ENCODE data around the gene FNDC8. TPM values are rescaled to one million over a fixed set of nuclear protein-coding genes. Genes with fewer than 3 reads are reported as not detected.

FNDC8 gene
- total and polyA plus RNA-seq, 10 donors: 0.10 TPM; not detected in 9

GRCh38 chr17:35163886-35164285 is 42.5 kb downstream of the FNDC8 start:
- Histone ChIP-seq H3K4me3 (no peak overlapping the region), H3K9me3 (no peaks in the 10 kb centered on the region), H3K36me3 (no peaks in the 10 kb centered on the region), H3K27me3 (replicated peaks in 1 of 7) (no peaks in the 10 kb centered on the region), H3K4me1 (peaks cover 0 to 40% (median 17%) of the 10 kb centered on the region in 6 donors), H3K27ac (peak overlapping the region in 1 of 8 donors; percentile 2)
- TF ChIP-seq CTCF (IDR thresholded peaks at IDR 0.05 in 8 of 11, conservative IDR thresholded peaks at IDR 0.05 in 3 of 11) (no peak), POLR2AphosphoS5 (IDR thresholded peaks at IDR 0.05) (no peak), POLR2A (IDR thresholded peaks at IDR 0.05) (no peak)
- intact Hi-C loops (cut with DNase I; ENCODE audit: low total_unique reads): loop anchor here (10.0 kb wide), 1 partner anchor 581 kb away; no protein-coding TSS in a partner anchor
- DNase-seq: peak; percentile 51
- 95 to 99% (median 98%) methylated on average over 7 of the region's 7 CpGs for WGBS, 5 donors

GRCh38 chr17:35164716-35165115 is 43.3 kb downstream of the FNDC8 start:
- Histone ChIP-seq H3K4me1 (peaks cover 0 to 32% (median 16%) of the 10 kb centered on the region in 6 donors), H3K9me3 (no peaks in the 10 kb centered on the region), H3K27me3 (replicated peaks in 1 of 7) (no peaks in the 10 kb centered on the region), H3K4me3 (no peak overlapping the region), H3K36me3 (no peaks in the 10 kb centered on the region), H3K27ac (no peak overlapping the region)
- DNase-seq: no peak
- intact Hi-C loops (cut with DNase I; ENCODE audit: low total_unique reads): loop anchor here (10.0 kb wide), 1 partner anchor 580 kb away; no protein-coding TSS in a partner anchor
- TF ChIP-seq POLR2AphosphoS5 (IDR thresholded peaks at IDR 0.05): no peak
- no peak for TF ChIP-seq POLR2A (IDR thresholded peaks at IDR 0.05)
- no peak for TF ChIP-seq CTCF (IDR thresholded peaks at IDR 0.05 in 8 of 11, conservative IDR thresholded peaks at IDR 0.05 in 3 of 11)
- 69 to 96% (median 85%) methylated on average over 5 of the region's 5 CpGs for WGBS, 5 donors

GRCh38 chr17:35166526-35166925 is 45.1 kb downstream of the FNDC8 start:
- 68 to 91% (median 88%) methylated on average over 4 to 5 of the region's 5 CpGs for WGBS, 5 donors
- H3K9me3 ChIP-seq: no peaks in the 10 kb centered on the region
- no peaks in the 10 kb centered on the region for H3K27me3 ChIP-seq (replicated peaks in 1 of 7)
- no peak for DNase-seq
- no peak overlapping the region for H3K27ac ChIP-seq
- intact Hi-C loops (cut with DNase I; ENCODE audit: low total_unique reads): loop anchor here (10.0 kb wide), 1 partner anchor 578 kb away; no protein-coding TSS in a partner anchor
- H3K4me1 ChIP-seq: peaks cover 0 to 19% (median 8%) of the 10 kb centered on the region in 6 donors
- no peak overlapping the region for H3K4me3 ChIP-seq
- no peaks in the 10 kb centered on the region for H3K36me3 ChIP-seq
- TF ChIP-seq CTCF (IDR thresholded peaks at IDR 0.05 in 8 of 11, conservative IDR thresholded peaks at IDR 0.05 in 3 of 11) (no peak), POLR2AphosphoS5 (IDR thresholded peaks at IDR 0.05) (no peak), POLR2A (IDR thresholded peaks at IDR 0.05) (no peak)

- intact Hi-C loops (cut with DNase I; ENCODE audit: low total_unique reads): loop anchor here (10.0 kb wide), 1 partner anchor 578 kb away; no protein-coding TSS in a partner anchor
- no peaks in the 10 kb centered on the region for H3K36me3 ChIP-seq
- no peak overlapping the region for H3K27ac ChIP-seq
- 55 to 91% (median 71%) methylated on average over 3 of the region's 3 CpGs for WGBS, 5 donors
- no peaks in the 10 kb centered on the region for H3K9me3 ChIP-seq
- no peak overlapping the region for H3K4me3 ChIP-seq
- no peak for DNase-seq
- peaks cover 0 to 19% (median 7%) of the 10 kb centered on the region in 6 donors for H3K4me1 ChIP-seq
- TF ChIP-seq POLR2AphosphoS5 (IDR thresholded peaks at IDR 0.05) (no peak), CTCF (IDR thresholded peaks at IDR 0.05 in 8 of 11, conservative IDR thresholded peaks at IDR 0.05 in 3 of 11) (no peak), POLR2A (IDR thresholded peaks at IDR 0.05) (no peak)
- H3K27me3 ChIP-seq (replicated peaks in 1 of 7): no peaks in the 10 kb centered on the region
Observed at GRCh38 chr17:35167046-35167445, 45.6 kb downstream of the FNDC8 start.

Measured in spleen (tissue), 11 donors.